Sciatic nerve (tissue), 2 donors: ENCODE results near the gene GPLD1. TPM values are rescaled to one million over a fixed set of nuclear protein-coding genes. Genes with fewer than 3 reads are reported as not detected.
A peak's percentile ranks its signal among the peaks of the same experiment; 100 is the strongest.
"Not testable (repeated sequence)": the region's sequence is repeated elsewhere in the genome, so short reads cannot be mapped to it uniquely, and the experiment has no call there.

ENCODE experiments used
- ATAC-seq: fragments of 200-7000 bp; cut with Tn5 transposase; one replicate; pipeline ENCODE4 v1.9.1; 2020; ENCODE audit warnings: mild to moderate bottlenecking, moderate library complexity
- DNase-seq: peaks from one replicate; pipeline ENCODE4 v3.0.0-alpha.2; 2020; ENCODE audit warnings: low spot score
- intact Hi-C: fragments of 100-400 bp; cut with DNase I; formaldehyde crosslinking; loops from one replicate; pipeline ENCODE4 v1.14.2; 2022
- total RNA-seq: library from RNA; stranded (reverse); fragmentation: NEBNext Ultra II Directional; extraction: Animal tissue kit (Norgen Biotek cat#: 25700); gene quantifications from one replicate; pipeline ENCODE4 v1.2.1, GENCODE V29; 2021
- donor health status: DM: no; HTN: no; CAD: no.
- donor health status: DM: no; HTN: no; CAD: no.

GPLD1 gene
- 4.9 TPM for total RNA-seq

- no peak for DNase-seq
- no peak for ATAC-seq
- intact Hi-C loops = no loop called here
Observed at GRCh38 chr6:24489470-24489869, at the start of gene GPLD1. Gene GPLD1 (minus strand): TSS chr6:24489578. CDS start chr6:24489511, 67 bp downstream.

GRCh38 chr6:24537771-24538385 is 48.5 kb upstream of the GPLD1 start:
- ATAC-seq (no peak), DNase-seq (no peak)
- intact Hi-C loops = no loop called here

GRCh38 chr6:24537082-24537699 is 47.8 kb upstream of the GPLD1 start:
- intact Hi-C loops = no loop called here
- DNase-seq = no peak
- no peak for ATAC-seq

- no peak for ATAC-seq
- intact Hi-C loops = no loop called here
Observed at GRCh38 chr6:24536466-24536865, 47.1 kb upstream of the GPLD1 start.

GRCh38 chr6:24535210-24535609 is 45.8 kb upstream of the GPLD1 start:
- intact Hi-C loops = no loop called here
- ATAC-seq (no peak), DNase-seq (no peak)

More at GRCh38 chr6:24536466-24536865, 47.1 kb upstream of the GPLD1 start:
- no peak for DNase-seq

- intact Hi-C loops = no loop called here
- ATAC-seq = no peak
- DNase-seq = no peak
Observed at GRCh38 chr6:24534329-24534728, 45.0 kb upstream of the GPLD1 start.

GRCh38 chr6:24529985-24530384 is 40.6 kb upstream of the GPLD1 start:
- intact Hi-C loops = no loop called here
- DNase-seq (no peak), ATAC-seq (no peak)

GRCh38 chr6:24524805-24525204 is 35.4 kb upstream of the GPLD1 start:
- DNase-seq (no peak), ATAC-seq (no peak)
- intact Hi-C loops = no loop called here

- intact Hi-C loops = no loop called here
Observed at GRCh38 chr6:24524329-24524728, 35.0 kb upstream of the GPLD1 start.

GRCh38 chr6:24522228-24523176 is 33.1 kb upstream of the GPLD1 start:
- intact Hi-C loops = no loop called here
- ATAC-seq (no peak), DNase-seq (no peak)

More at GRCh38 chr6:24524329-24524728, 35.0 kb upstream of the GPLD1 start:
- ATAC-seq (no peak), DNase-seq (no peak)

GRCh38 chr6:24520929-24521546 is 31.7 kb upstream of the GPLD1 start:
- DNase-seq (peak; percentile 67), ATAC-seq (peak; percentile 82)
- intact Hi-C loops = no loop called here

GRCh38 chr6:24517659-24518543 is 28.5 kb upstream of the GPLD1 start:
- no peak for ATAC-seq
- no peak for DNase-seq
- intact Hi-C loops = no loop called here

GRCh38 chr6:24513602-24514001 is 24.2 kb upstream of the GPLD1 start:
- ATAC-seq = no peak
- no peak for DNase-seq

GRCh38 chr6:24511976-24512375 is 22.6 kb upstream of the GPLD1 start:
- intact Hi-C loops, ATAC-seq: not testable (repeated sequence)

More at GRCh38 chr6:24513602-24514001, 24.2 kb upstream of the GPLD1 start:
- intact Hi-C loops = no loop called here

GRCh38 chr6:24506814-24507520 is 17.6 kb upstream of the GPLD1 start:
- no peak for DNase-seq
- intact Hi-C loops = no loop called here
- ATAC-seq = no peak

More at GRCh38 chr6:24511976-24512375, 22.6 kb upstream of the GPLD1 start:
- not testable (repeated sequence) for DNase-seq

GRCh38 chr6:24504649-24505586 is 15.5 kb upstream of the GPLD1 start:
- ATAC-seq (no peak), DNase-seq (no peak)
- intact Hi-C loops = no loop called here

- intact Hi-C loops = no loop called here
- ATAC-seq (no peak), DNase-seq (no peak)
Observed at GRCh38 chr6:24504287-24504648, 14.9 kb upstream of the GPLD1 start.
